Measurements from ENCODE around the gene OTOP3.

Gene OTOP3

GRCh38 chr17:74990581-74991105 is 54.9 kb downstream of the OTOP3 start:
- no peak for DNase-seq

GRCh38 chr17:74992223-74992622 is 56.5 kb downstream of the OTOP3 start:
- no peak for DNase-seq

DNA sequence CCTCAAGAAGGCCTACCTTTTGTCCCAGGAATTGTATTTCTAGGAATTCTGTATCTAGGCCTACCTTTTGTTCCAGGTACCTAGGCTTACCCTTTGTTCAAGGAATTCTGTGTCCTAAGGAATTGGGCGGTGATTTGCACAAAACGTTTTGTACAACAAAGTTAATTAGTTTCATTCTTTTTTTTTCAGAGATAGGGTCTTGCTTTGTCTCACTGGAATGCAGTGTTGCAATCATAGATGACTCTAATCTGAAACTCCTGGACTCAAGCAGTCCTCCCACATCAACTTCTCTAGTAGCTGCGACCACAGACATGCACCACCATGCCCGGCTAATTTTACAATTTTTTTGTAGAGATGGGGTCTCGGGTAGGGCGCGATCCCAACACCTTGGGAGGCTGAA is 58.7 kb downstream of the OTOP3 start:
- DNase-seq: no peak

DNA sequence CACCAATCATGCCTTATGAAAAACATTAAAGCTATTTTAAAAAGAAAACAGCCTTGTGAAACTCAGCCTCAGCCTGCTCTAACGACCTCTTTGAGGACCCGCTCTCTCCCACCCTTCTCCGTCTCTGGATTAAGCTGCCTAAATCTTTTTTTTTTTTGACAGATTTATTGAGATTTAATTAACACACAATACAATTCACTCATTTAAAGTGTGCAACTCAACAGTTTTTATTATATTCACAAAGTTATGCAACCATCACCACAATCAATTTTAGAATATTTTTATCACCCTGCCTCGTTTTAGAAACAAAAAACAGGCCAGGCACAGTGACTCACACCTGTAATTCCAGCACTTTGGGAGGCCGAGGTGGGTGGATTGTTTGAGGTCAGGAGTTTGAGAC is 60.1 kb downstream of the OTOP3 start:
- DNase-seq: no peak

- DNase-seq: no peak
Measured at GRCh38 chr17:74998783-74999182, 63.1 kb downstream of the OTOP3 start.

- DNase-seq: no peak
Measured at GRCh38 chr17:74999523-74999922, 63.8 kb downstream of the OTOP3 start.
